Left cardiac atrium (tissue), 4 donors: ENCODE data around the gene BLVRB. TPM values are rescaled to one million over a fixed set of nuclear protein-coding genes. Genes with fewer than 3 reads are reported as not detected.
A peak's percentile ranks its signal among the peaks of the same experiment; 100 is the strongest.
"Not testable (repeated sequence)": the region's sequence is repeated elsewhere in the genome, so short reads cannot be mapped to it uniquely, and the experiment has no call there.

Source experiments
- ATAC-seq, 2 donors: fragments of 200-7000 bp; cut with Tn5 transposase; one replicate each; pipeline ENCODE4 v1.9.1; 2020; ENCODE audit warnings: mild to moderate bottlenecking in 2 of 2, moderate library complexity in 2 of 2
- DNase-seq: peaks from one replicate; pipeline ENCODE4 v3.0.0-alpha.2; 2020
- intact Hi-C, 2 donors: fragments of 100-400 bp; cut with DNase I; formaldehyde crosslinking; loops; one replicate each; pipeline versions ENCODE4 v1.14.1 to v1.15.1; 2022 to 2023
- total RNA-seq, 2 donors: library from RNA; stranded (reverse); fragmentation: NEBNext Ultra II Directional; extraction: Animal tissue kit (Norgen Biotek cat#: 25700); gene quantifications; one replicate each; pipeline ENCODE4 v1.2.1, GENCODE V29; 2021
- donor health status: DM: no; HTN: yes; CAD: no.
- donor health status: DM: no; HTN: yes; CAD: no; lungs with severe emphysema.
- donor health status: DM: yes; HTN: yes; CAD: no.
- donor health status: Dilated cardiomyopathy.

BLVRB gene
- total RNA-seq, 2 donors from 2014 or later = 72.7 to 112 TPM

GRCh38 chr19:40433391-40434216, 31.9 kb downstream of the BLVRB start:
- ATAC-seq = peak; percentile 99
- DNase-seq = peak; percentile 91
- intact Hi-C loops = no loop called here

- intact Hi-C loops, ATAC-seq, DNase-seq: not testable (repeated sequence)
These were observed 32.8 kb downstream of the BLVRB start for GRCh38 chr19:40432760-40433159.

GRCh38 chr19:40431698-40432097, 33.8 kb downstream of the BLVRB start:
- intact Hi-C loops = no loop called here
- DNase-seq (no peak), ATAC-seq (no peak)

- DNase-seq, intact Hi-C loops, ATAC-seq: not testable (repeated sequence)
These were observed 35.3 kb downstream of the BLVRB start for GRCh38 chr19:40430242-40430641.

GRCh38 chr19:40428197-40428596, 37.3 kb downstream of the BLVRB start:
- intact Hi-C loops, DNase-seq, ATAC-seq: not testable (repeated sequence)

GRCh38 chr19:40425450-40426287, 39.9 kb downstream of the BLVRB start, which contains the start of gene SERTAD1:
Gene SERTAD1, minus strand, starts transcription at chr19:40425992. Its CDS starts 2,446 bp downstream, at chr19:40423546.
- peak; percentile 93 to 95 for ATAC-seq
- intact Hi-C loops = loop anchor here in 1 of 2 donors (2.0 kb wide), 1 partner anchor 17 kb away; no protein-coding TSS in a partner anchor
- peak; percentile 100 for DNase-seq

- ATAC-seq = no peak
- intact Hi-C loops = loop anchor here in 1 of 2 donors (2.0 to 5.0 kb wide), 2 partner anchors 18 to 83 kb away; no protein-coding TSS in a partner anchor
- DNase-seq = no peak
These were observed 40.7 kb downstream of the BLVRB start for GRCh38 chr19:40424637-40425449.

- ATAC-seq = no peak
- DNase-seq = no peak
- intact Hi-C loops = loop anchor here in 1 of 2 donors (2.0 to 5.0 kb wide), 2 partner anchors 19 to 82 kb away; no protein-coding TSS in a partner anchor
These were observed 41.6 kb downstream of the BLVRB start for GRCh38 chr19:40423938-40424337.

- DNase-seq (no peak), ATAC-seq (no peak)
- intact Hi-C loops = loop anchor here in 1 of 2 donors (5.0 kb wide), 1 partner anchor 81 kb away; no protein-coding TSS in a partner anchor
These were observed 42.6 kb downstream of the BLVRB start for GRCh38 chr19:40422748-40423566.

GRCh38 chr19:40421993-40422747, 43.4 kb downstream of the BLVRB start:
- intact Hi-C loops = loop anchor here in 1 of 2 donors (5.0 kb wide), 1 partner anchor 80 kb away; no protein-coding TSS in a partner anchor
- DNase-seq (no peak), ATAC-seq (no peak)

- peak; percentile 83 to 86 for ATAC-seq
- peak; percentile 96 for DNase-seq
- intact Hi-C loops = loop anchor here in 1 of 2 donors (5.0 kb wide), 1 partner anchor 79 kb away; no protein-coding TSS in a partner anchor
These were observed 44.5 kb downstream of the BLVRB start for GRCh38 chr19:40420766-40421765.

- intact Hi-C loops = loop anchor here in 1 of 2 donors (5.0 kb wide), 1 partner anchor 78 kb away; no protein-coding TSS in a partner anchor
- DNase-seq (no peak), ATAC-seq (no peak)
These were observed 45.1 kb downstream of the BLVRB start for GRCh38 chr19:40420451-40420765.

- no peak for ATAC-seq
- intact Hi-C loops = loop anchor here in 1 of 2 donors (5.0 kb wide), 1 partner anchor 77 kb away; no protein-coding TSS in a partner anchor
These were observed 45.8 kb downstream of the BLVRB start for GRCh38 chr19:40419780-40420179.

GRCh38 chr19:40419066-40419612, 46.4 kb downstream of the BLVRB start:
- ATAC-seq (no peak), DNase-seq (no peak)
- intact Hi-C loops = no loop called here

More at GRCh38 chr19:40419780-40420179, 45.8 kb downstream of the BLVRB start:
- no peak for DNase-seq

GRCh38 chr19:40418040-40418439, 47.5 kb downstream of the BLVRB start:
- DNase-seq = no peak
- intact Hi-C loops = no loop called here
- ATAC-seq = no peak

- intact Hi-C loops = no loop called here
- ATAC-seq = no peak
- DNase-seq = no peak
These were observed 47.9 kb downstream of the BLVRB start for GRCh38 chr19:40417643-40417981.
